Vagina (tissue), 2 donors: Measurements from ENCODE around the gene SCMH1.

Source experiments
- CTCF ChIP-seq, 3 experiments: fragments of 450-650 bp in 2 of 3; fragments of 200-600 bp in 1 of 3; sonication (generic) in 1 of 3; IDR thresholded peaks; one replicate each; pipeline ENCODE4 v1.5.1; 2017 to 2019; ENCODE audit warnings: antibody characterized with exemption in 3 of 3, mild to moderate bottlenecking in 2 of 3, moderate library complexity in 2 of 3
- POLR2A ChIP-seq, 2 donors: fragments of 450-650 bp; IDR thresholded peaks; one replicate each; pipeline ENCODE4 v1.6.1; 2017; ENCODE audit warnings: antibody characterized with exemption in 2 of 2, mild to moderate bottlenecking in 2 of 2, moderate library complexity in 2 of 2

- TF ChIP-seq CTCF (IDR thresholded peaks at IDR 0.05) (no peak), POLR2A (IDR thresholded peaks at IDR 0.05) (no peak)
Observed at GRCh38 chr1:41233708-41234107, 8.4 kb downstream of the SCMH1 start.
